HG03521 (cell line): ENCODE data around the gene PLEKHN1.
"Not testable (repeated sequence)": the region's sequence is repeated elsewhere in the genome, so short reads cannot be mapped to it uniquely, and the experiment has no call there.

Experiments used
- ATAC-seq: cut with Tn5 transposase; IDR thresholded peaks from one replicate; pipeline ENCODE4 v1.9.1; 2021; ENCODE audit warnings: mild to moderate bottlenecking, moderate library complexity; ENCODE audit not compliant: unreplicated experiment

The PLEKHN1 gene

GRCh38 chr1:1005774-1006304, 39.6 kb downstream of the PLEKHN1 start:
- no peak for ATAC-seq

GRCh38 chr1:1006305-1007159, 40.2 kb downstream of the PLEKHN1 start:
- no peak for ATAC-seq

- not testable (repeated sequence) for ATAC-seq
Observed at GRCh38 chr1:1010131-1010530, 43.8 kb downstream of the PLEKHN1 start.

- no peak for ATAC-seq
Observed at GRCh38 chr1:1011396-1011949, 45.2 kb downstream of the PLEKHN1 start.

GRCh38 chr1:1012736-1013104, 46.4 kb downstream of the PLEKHN1 start:
- not testable (repeated sequence) for ATAC-seq

GRCh38 chr1:1013105-1013921, 47.0 kb downstream of the PLEKHN1 start, which contains the start of gene ISG15:
Gene ISG15, plus strand, starts transcription at chr1:1013497. Its CDS starts 77 bp downstream, at chr1:1013574.
- ATAC-seq = peak; percentile 74

- no peak for ATAC-seq
Observed at GRCh38 chr1:1013922-1014648, 47.8 kb downstream of the PLEKHN1 start.

GRCh38 chr1:1014799-1015681, 48.8 kb downstream of the PLEKHN1 start:
- no peak for ATAC-seq

- ATAC-seq = not testable (repeated sequence)
Observed at GRCh38 chr1:1017397-1018320, 51.4 kb downstream of the PLEKHN1 start.

GRCh38 chr1:1018321-1018685, 52.0 kb downstream of the PLEKHN1 start:
- ATAC-seq = not testable (repeated sequence)

- peak; percentile 76 for ATAC-seq
Observed at GRCh38 chr1:1019122-1019999, 53.1 kb downstream of the PLEKHN1 start.

- ATAC-seq = peak; percentile 19
Observed at GRCh38 chr1:1020000-1020404, 53.7 kb downstream of the PLEKHN1 start, which contains the start of gene AGRN. Gene AGRN, plus strand, starts transcription at chr1:1020120. Its CDS starts 53 bp downstream, at chr1:1020173.

- ATAC-seq = peak; percentile 8
Observed at GRCh38 chr1:1020415-1021009, 54.2 kb downstream of the PLEKHN1 start.

- no peak for ATAC-seq
Observed at GRCh38 chr1:1021010-1021919, 55.0 kb downstream of the PLEKHN1 start.

- no peak for ATAC-seq
Observed at GRCh38 chr1:1021920-1022259, 55.6 kb downstream of the PLEKHN1 start.
